Fibroblast of lung (primary cell): ENCODE measurements around the gene SFSWAP. TPM values are rescaled to one million over a fixed set of nuclear protein-coding genes. Genes with fewer than 3 reads are reported as not detected.

ENCODE experiments used
- DNase-seq, 2 donors: peaks; one replicate each; pipeline versions ENCODE4 v3.0.0 to v3.0.0-alpha.2; 2010; ENCODE audit warnings: low read depth in 2 of 2
- H2AFZ ChIP-seq: 2 replicates; pipeline ENCODE4 v1.5.1; 2012; ENCODE audit warnings: low read length, control low read depth, inconsistent platforms
- H3K27ac ChIP-seq: 2 replicates; pipeline ENCODE4 v1.5.1; 2011; ENCODE audit warnings: low read length, control low read depth; ENCODE audit not compliant: insufficient read depth
- H3K27me3 ChIP-seq: 2 replicates; pipeline ENCODE4 v1.5.1; 2011; ENCODE audit warnings: mild to moderate bottlenecking, low read length; ENCODE audit not compliant: control insufficient read depth, insufficient read depth
- H3K36me3 ChIP-seq: 2 replicates; pipeline ENCODE4 v1.5.1; 2011; ENCODE audit warnings: low read length; ENCODE audit not compliant: control insufficient read depth, insufficient read depth
- H3K4me1 ChIP-seq: 2 replicates; pipeline ENCODE4 v1.5.1; 2011; ENCODE audit warnings: low read length; ENCODE audit not compliant: control insufficient read depth, insufficient read depth; ENCODE audit errors: extremely low read depth
- H3K4me2 ChIP-seq: 2 replicates; pipeline ENCODE4 v1.5.1; 2011; ENCODE audit warnings: low read length, control low read depth; ENCODE audit not compliant: insufficient read depth; ENCODE audit errors: extremely low read depth
- H3K4me3 ChIP-seq, 4 experiments: fragments of 200-600 bp in 1 of 4; sonication (generic) in 1 of 4; replicated peaks in 1 of 4; 2 replicates each; pipeline ENCODE4 v1.5.1; 2011 to 2016; ENCODE audit warnings: low read length in 4 of 4, low read depth in 3 of 4, mild to moderate bottlenecking in 3 of 4, control low read depth in 2 of 4, inconsistent platforms in 1 of 4, mixed read lengths in 1 of 4; ENCODE audit not compliant: insufficient read depth in 1 of 4; ENCODE audit errors: control extremely low read depth in 1 of 4
- H3K79me2 ChIP-seq: 2 replicates; pipeline ENCODE4 v1.5.1; 2012; ENCODE audit warnings: mild to moderate bottlenecking, low read length, inconsistent platforms; ENCODE audit not compliant: control insufficient read depth, insufficient read depth
- H3K9ac ChIP-seq: 2 replicates; pipeline ENCODE4 v1.5.1; 2011; ENCODE audit warnings: mild to moderate bottlenecking, low read length, control low read depth; ENCODE audit not compliant: insufficient read depth
- H3K9me3 ChIP-seq: 2 replicates; pipeline ENCODE4 v1.5.1; 2012; ENCODE audit warnings: low read depth, low read length; ENCODE audit not compliant: control insufficient read depth, insufficient read depth
- H4K20me1 ChIP-seq: 2 replicates; pipeline ENCODE4 v1.5.1; 2011; ENCODE audit warnings: low read length; ENCODE audit not compliant: control insufficient read depth, insufficient read depth; ENCODE audit errors: extremely low read depth
- EZH2 ChIP-seq: IDR thresholded peaks from 2 replicates; pipeline ENCODE4 v1.5.1; 2012; ENCODE audit warnings: low read length, control low read depth, mild to moderate bottlenecking; ENCODE audit errors: missing control alignments
- polyA plus RNA-seq, 2 donors: library from polyadenylated mRNA; depleted of rRNA in 1 of 2; stranded (reverse) in 1 of 2; unstranded in 1 of 2; fragments of >200 nt; gene quantifications; 2 replicates each; pipeline ENCODE4 v1.2.1, GENCODE V29; 2011 to 2012; ENCODE audit warnings: missing spikeins in 1 of 2
- total RNA-seq: library from RNA; depleted of rRNA; stranded (reverse); fragments of >200 nt; gene quantifications from 2 replicates; pipeline ENCODE4 v1.2.1, GENCODE V29; 2014
- TF ChIP-seq, protein P1 (sequence below), 2 donors: IDR thresholded peaks in 1 of 2; conservative IDR thresholded peaks in 1 of 2; 1 replicate in 1 of 2; 2 replicates in 1 of 2; pipeline ENCODE4 v1.5.1; 2011 to 2012; ENCODE audit warnings: low read length in 2 of 2, control low read depth in 1 of 2, inconsistent platforms in 1 of 2, low read depth in 1 of 2, mild to moderate bottlenecking in 1 of 2

SFSWAP gene
- total and polyA plus RNA-seq, 2 donors (not counting 1 experiment from before 2014, with no cell fraction given): 9.9 to 23.3 TPM

GRCh38 chr12:131759176-131759575 is 48.3 kb downstream of the SFSWAP start:
- Histone ChIP-seq H3K27ac (no peak overlapping the region), H4K20me1 (no peaks in the 10 kb centered on the region), H3K9me3 (no peaks in the 10 kb centered on the region), H3K36me3 (peaks cover 16% of the 10 kb centered on the region), H3K9ac (no peak overlapping the region), H3K4me1 (no peaks in the 10 kb centered on the region), H2AFZ (no peak overlapping the region), H3K79me2 (no peaks in the 10 kb centered on the region), H3K27me3 (no peaks in the 10 kb centered on the region), H3K4me2 (no peak overlapping the region), H3K4me3 (no peak overlapping the region)
- TF ChIP-seq, protein P1, sequence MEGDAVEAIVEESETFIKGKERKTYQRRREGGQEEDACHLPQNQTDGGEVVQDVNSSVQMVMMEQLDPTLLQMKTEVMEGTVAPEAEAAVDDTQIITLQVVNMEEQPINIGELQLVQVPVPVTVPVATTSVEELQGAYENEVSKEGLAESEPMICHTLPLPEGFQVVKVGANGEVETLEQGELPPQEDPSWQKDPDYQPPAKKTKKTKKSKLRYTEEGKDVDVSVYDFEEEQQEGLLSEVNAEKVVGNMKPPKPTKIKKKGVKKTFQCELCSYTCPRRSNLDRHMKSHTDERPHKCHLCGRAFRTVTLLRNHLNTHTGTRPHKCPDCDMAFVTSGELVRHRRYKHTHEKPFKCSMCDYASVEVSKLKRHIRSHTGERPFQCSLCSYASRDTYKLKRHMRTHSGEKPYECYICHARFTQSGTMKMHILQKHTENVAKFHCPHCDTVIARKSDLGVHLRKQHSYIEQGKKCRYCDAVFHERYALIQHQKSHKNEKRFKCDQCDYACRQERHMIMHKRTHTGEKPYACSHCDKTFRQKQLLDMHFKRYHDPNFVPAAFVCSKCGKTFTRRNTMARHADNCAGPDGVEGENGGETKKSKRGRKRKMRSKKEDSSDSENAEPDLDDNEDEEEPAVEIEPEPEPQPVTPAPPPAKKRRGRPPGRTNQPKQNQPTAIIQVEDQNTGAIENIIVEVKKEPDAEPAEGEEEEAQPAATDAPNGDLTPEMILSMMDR (conservative IDR thresholded peaks at IDR 0.05 in 1 of 2, IDR thresholded peaks at IDR 0.05 in 1 of 2; ENCODE audit: low read depth in 1 of 2, low read length in 2 of 2): no peak
- TF ChIP-seq EZH2: no peak
- peak in 1 of 2 donors; percentile 36 for DNase-seq

- TF ChIP-seq EZH2: no peak
- TF ChIP-seq, protein P1 (conservative IDR thresholded peaks at IDR 0.05 in 1 of 2, IDR thresholded peaks at IDR 0.05 in 1 of 2; ENCODE audit: low read depth in 1 of 2, low read length in 2 of 2): no peak
- Histone ChIP-seq H2AFZ (no peak overlapping the region), H3K4me2 (no peak overlapping the region), H3K36me3 (peaks cover 19% of the 10 kb centered on the region), H3K4me3 (no peak overlapping the region), H3K27me3 (no peaks in the 10 kb centered on the region), H4K20me1 (no peaks in the 10 kb centered on the region), H3K9ac (no peak overlapping the region), H3K4me1 (no peaks in the 10 kb centered on the region), H3K79me2 (no peaks in the 10 kb centered on the region), H3K9me3 (no peaks in the 10 kb centered on the region), H3K27ac (no peak overlapping the region)
- no peak for DNase-seq
Measured at GRCh38 chr12:131761638-131762037, 50.7 kb downstream of the SFSWAP start.

GRCh38 chr12:131764738-131765137 is 53.8 kb downstream of the SFSWAP start:
- H3K4me1 ChIP-seq: no peaks in the 10 kb centered on the region
- H3K9me3 ChIP-seq: no peaks in the 10 kb centered on the region
- H3K4me3 ChIP-seq: no peak overlapping the region
- H3K36me3 ChIP-seq: peaks cover 18% of the 10 kb centered on the region
- no peaks in the 10 kb centered on the region for H3K27me3 ChIP-seq
- no peaks in the 10 kb centered on the region for H3K79me2 ChIP-seq
- no peak overlapping the region for H3K4me2 ChIP-seq
- DNase-seq: peak in 1 of 2 donors; percentile 22
- no peak overlapping the region for H3K27ac ChIP-seq
- TF ChIP-seq EZH2: no peak
- TF ChIP-seq, protein P1 (conservative IDR thresholded peaks at IDR 0.05 in 1 of 2, IDR thresholded peaks at IDR 0.05 in 1 of 2; ENCODE audit: low read depth in 1 of 2, low read length in 2 of 2): no peak
- no peaks in the 10 kb centered on the region for H4K20me1 ChIP-seq
- no peak overlapping the region for H3K9ac ChIP-seq
- H2AFZ ChIP-seq: no peak overlapping the region
